Chondrocyte (in vitro differentiated cells): ENCODE measurements around the gene CRYBG3. TPM values are rescaled to one million over a fixed set of nuclear protein-coding genes. Genes with fewer than 3 reads are reported as not detected.

Source experiments
- DNase-seq: peaks from one replicate; pipeline ENCODE4 v3.0.0; 2021; ENCODE audit warnings: mixed read lengths, low spot score
- H3K27ac Mint-ChIP-seq: one replicate; pipeline ENCODE4 v1.8.0; 2021; ENCODE audit warnings: mild to moderate bottlenecking, moderate library complexity, mixed read lengths; ENCODE audit not compliant: unreplicated experiment
- H3K27me3 Mint-ChIP-seq: 2 replicates; pipeline ENCODE4 v1.8.0; 2021; ENCODE audit warnings: low read depth, mixed read lengths
- H3K36me3 Mint-ChIP-seq: 2 replicates; pipeline ENCODE4 v1.8.0; 2021; ENCODE audit warnings: low read depth, mixed read lengths
- H3K4me1 Mint-ChIP-seq: 2 replicates; pipeline ENCODE4 v1.8.0; 2021; ENCODE audit warnings: low read depth, mild to moderate bottlenecking, mixed read lengths
- H3K4me3 Mint-ChIP-seq: one replicate; pipeline ENCODE4 v1.8.0; 2021; ENCODE audit warnings: mild to moderate bottlenecking, moderate library complexity, mixed read lengths; ENCODE audit not compliant: unreplicated experiment
- H3K9me3 Mint-ChIP-seq: 2 replicates; pipeline ENCODE4 v1.8.0; 2021; ENCODE audit warnings: low read depth, mixed read lengths
- CTCF ChIP-seq: fragments of 200-600 bp; sonication (generic); IDR thresholded peaks from 2 replicates; pipeline ENCODE4 v1.5.0; 2021; ENCODE audit warnings: antibody characterized with exemption, mild to moderate bottlenecking, moderate library complexity
- total RNA-seq: library from RNA; stranded (reverse); gene quantifications from 3 replicates; pipeline ENCODE4 v1.2.1, GENCODE V29; 2021

The CRYBG3 gene
- total RNA-seq, 1 donor from 2014 or later = 15.5 TPM

GRCh38 chr3:97990624-97991292 lies 168.9 kb downstream of the CRYBG3 start:
- TF ChIP-seq CTCF = no peak
- Mint-ChIP-seq H3K4me3 (no peak overlapping the region), H3K9me3 (no peaks in the 10 kb centered on the region), H3K4me1 (no peaks in the 10 kb centered on the region), H3K27ac (no peak overlapping the region), H3K36me3 (no peaks in the 10 kb centered on the region), H3K27me3 (peaks cover 25% of the 10 kb centered on the region)
- DNase-seq = no peak

- Mint-ChIP-seq H3K36me3 (no peaks in the 10 kb centered on the region), H3K4me1 (no peaks in the 10 kb centered on the region), H3K9me3 (no peaks in the 10 kb centered on the region), H3K27ac (no peak overlapping the region), H3K27me3 (peaks cover 28% of the 10 kb centered on the region), H3K4me3 (no peak overlapping the region)
- no peak for TF ChIP-seq CTCF
- DNase-seq = no peak
Observed at GRCh38 chr3:97991293-97991682, 169.5 kb downstream of the CRYBG3 start.

GRCh38 chr3:97992547-97993173 lies 170.8 kb downstream of the CRYBG3 start:
- Mint-ChIP-seq H3K4me3 (no peak overlapping the region), H3K4me1 (no peaks in the 10 kb centered on the region), H3K36me3 (no peaks in the 10 kb centered on the region), H3K9me3 (no peaks in the 10 kb centered on the region), H3K27me3 (peaks cover 35% of the 10 kb centered on the region), H3K27ac (no peak overlapping the region)
- DNase-seq = no peak
- TF ChIP-seq CTCF = no peak

- peaks cover 35% of the 10 kb centered on the region for H3K27me3 Mint-ChIP-seq
- H3K4me3 Mint-ChIP-seq = no peak overlapping the region
- no peak overlapping the region for H3K27ac Mint-ChIP-seq
- H3K36me3 Mint-ChIP-seq = no peaks in the 10 kb centered on the region
- no peaks in the 10 kb centered on the region for H3K9me3 Mint-ChIP-seq
- no peak for DNase-seq
- no peak for TF ChIP-seq CTCF
- H3K4me1 Mint-ChIP-seq = no peaks in the 10 kb centered on the region
Observed at GRCh38 chr3:97993526-97993925, 171.7 kb downstream of the CRYBG3 start.

GRCh38 chr3:97994328-97994945 lies 172.6 kb downstream of the CRYBG3 start:
- H3K9me3 Mint-ChIP-seq = no peaks in the 10 kb centered on the region
- peaks cover 42% of the 10 kb centered on the region for H3K27me3 Mint-ChIP-seq
- DNase-seq = no peak
- no peak overlapping the region for H3K27ac Mint-ChIP-seq
- H3K4me1 Mint-ChIP-seq = no peaks in the 10 kb centered on the region
- no peak overlapping the region for H3K4me3 Mint-ChIP-seq
- TF ChIP-seq CTCF = no peak
- H3K36me3 Mint-ChIP-seq = no peaks in the 10 kb centered on the region

Other genes starting within 250 kb of the CRYBG3 start
- 4.5 to 8.0 TPM (median 4.7 TPM) in 3 replicates for gene ARL6, start 57.3 kb upstream of the CRYBG3 start, total RNA-seq
- gene RIOX2, start 150.4 kb downstream of the CRYBG3 start, total RNA-seq = 26.5 to 35.2 TPM (median 27.1 TPM) in 3 replicates
- gene GABRR3, start 213.3 kb downstream of the CRYBG3 start, total RNA-seq = not detected in 3 replicates